ENCODE data around the gene ENSA.
"Not testable (repeated sequence)": the region's sequence is repeated elsewhere in the genome, so short reads cannot be mapped to it uniquely, and the experiment has no call there.

ENSA gene

GRCh38 chr1:150629115-150629928 is at the start of gene ENSA:
TSS of gene ENSA (minus strand) at chr1:150629612. CDS start at chr1:150629470, 142 bp downstream.
- DNase-seq (ENCODE audit: low read depth): peak; percentile 92

- DNase-seq (ENCODE audit: low read depth): no peak
Measured at GRCh38 chr1:150678988-150679387, 49.6 kb upstream of the ENSA start.

GRCh38 chr1:150674881-150675280 is 45.5 kb upstream of the ENSA start:
- no peak for DNase-seq (ENCODE audit: low read depth)

GRCh38 chr1:150663321-150663720 is 33.9 kb upstream of the ENSA start:
- no peak for DNase-seq (ENCODE audit: low read depth)

GRCh38 chr1:150662811-150663210 is 33.4 kb upstream of the ENSA start:
- no peak for DNase-seq (ENCODE audit: low read depth)

GRCh38 chr1:150661156-150661555 is 31.7 kb upstream of the ENSA start:
- DNase-seq (ENCODE audit: low read depth): no peak

- no peak for DNase-seq (ENCODE audit: low read depth)
Measured at GRCh38 chr1:150660584-150660983, 31.2 kb upstream of the ENSA start.

GRCh38 chr1:150657064-150657463 is 27.7 kb upstream of the ENSA start:
- DNase-seq (ENCODE audit: low read depth): not testable (repeated sequence)

- not testable (repeated sequence) for DNase-seq (ENCODE audit: low read depth)
Measured at GRCh38 chr1:150654635-150655034, 25.2 kb upstream of the ENSA start.

GRCh38 chr1:150650193-150650592 is 20.8 kb upstream of the ENSA start:
- DNase-seq (ENCODE audit: low read depth): no peak

- no peak for DNase-seq (ENCODE audit: low read depth)
Measured at GRCh38 chr1:150649441-150650075, 20.1 kb upstream of the ENSA start.

- no peak for DNase-seq (ENCODE audit: low read depth)
Measured at GRCh38 chr1:150642296-150642695, 12.9 kb upstream of the ENSA start.

GRCh38 chr1:150641126-150641815 is 11.9 kb upstream of the ENSA start:
- DNase-seq (ENCODE audit: low read depth): not testable (repeated sequence)

- DNase-seq (ENCODE audit: low read depth): not testable (repeated sequence)
Measured at GRCh38 chr1:150638430-150638829, 9.0 kb upstream of the ENSA start.

GRCh38 chr1:150634839-150635622 is 5.6 kb upstream of the ENSA start:
- DNase-seq (ENCODE audit: low read depth): not testable (repeated sequence)

GRCh38 chr1:150628766-150629114 is 672 bp downstream of the ENSA start:
- DNase-seq (ENCODE audit: low read depth): no peak

GRCh38 chr1:150627826-150628410 is 1.5 kb downstream of the ENSA start:
- DNase-seq (ENCODE audit: low read depth): no peak

GRCh38 chr1:150626150-150626549 is 3.3 kb downstream of the ENSA start:
- DNase-seq (ENCODE audit: low read depth): no peak

- DNase-seq (ENCODE audit: low read depth): not testable (repeated sequence)
Measured at GRCh38 chr1:150624546-150624945, 4.9 kb downstream of the ENSA start.

GRCh38 chr1:150624134-150624533 is 5.3 kb downstream of the ENSA start:
- not testable (repeated sequence) for DNase-seq (ENCODE audit: low read depth)

GRCh38 chr1:150622303-150622975 is 7.0 kb downstream of the ENSA start:
- no peak for DNase-seq (ENCODE audit: low read depth)

Measured in activated T-helper 9 cell treated with anti-CD3 and anti-CD28 coated beads, Interleukin-2, amount 50 U/mL, for 16 hours (primary cell).